GM12891 (cell line): ENCODE results near the gene CCDC196.

Source experiments
- DNase-seq: peaks from one replicate; pipeline ENCODE4 v3.0.0; 2011; ENCODE audit warnings: low spot score; ENCODE audit not compliant: insufficient read length
- FAIRE-seq: peaks from 2 replicates; lab custom pipeline; 2011; peaks lifted over from hg19 to GRCh38; lab: Jason Lieb, UNC
- PAX5 ChIP-seq: IDR thresholded peaks from 2 replicates; pipeline ENCODE4 v1.6.1; 2011; ENCODE audit warnings: low read length, moderate library complexity, mild to moderate bottlenecking; ENCODE audit not compliant: insufficient read depth, severe bottlenecking
- POLR2A ChIP-seq: IDR thresholded peaks from 2 replicates; pipeline ENCODE4 v1.6.1; 2011; ENCODE audit warnings: low read depth, low read length, control low read depth
- POLR2AphosphoS5 ChIP-seq: IDR thresholded peaks from 2 replicates; pipeline ENCODE4 v1.6.1; 2011; ENCODE audit warnings: low read depth, low read length, control low read depth
- POU2F2 ChIP-seq: IDR thresholded peaks from 2 replicates; pipeline ENCODE4 v1.6.1; 2011; ENCODE audit warnings: low read depth, mild to moderate bottlenecking, control low read depth, low read length, moderate library complexity
- SPI1 ChIP-seq: IDR thresholded peaks from 2 replicates; pipeline ENCODE4 v1.6.1; 2011; ENCODE audit warnings: low read depth, low read length, control low read depth
- TAF1 ChIP-seq: IDR thresholded peaks from 2 replicates; pipeline ENCODE4 v1.6.1; 2011; ENCODE audit warnings: low read depth, low read length, control low read depth

The CCDC196 gene

DNA sequence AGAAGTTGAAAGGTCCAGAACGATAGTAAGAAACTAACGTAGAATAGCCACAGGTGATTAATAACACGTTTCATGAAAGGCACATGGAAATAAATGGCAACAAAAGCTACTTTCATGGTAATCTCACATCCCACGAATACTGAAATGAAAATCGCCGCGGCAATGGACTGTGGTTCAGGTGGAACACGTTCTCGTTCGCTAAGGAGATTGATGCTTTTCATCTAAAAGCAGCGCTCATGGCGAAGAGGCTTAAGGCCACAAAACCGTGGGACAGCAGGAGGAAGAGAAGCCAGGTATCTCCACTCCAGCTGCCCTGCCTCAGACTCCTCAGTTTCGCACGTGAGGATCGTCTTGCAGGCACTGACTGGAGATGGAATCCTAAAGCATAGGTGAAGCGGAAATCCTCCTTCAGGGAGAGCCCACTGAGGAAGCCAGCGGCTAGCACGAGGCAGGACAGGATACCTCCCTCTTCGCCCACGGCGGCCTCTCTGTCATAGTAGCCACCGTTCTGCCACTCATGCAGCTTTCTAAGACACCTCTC is 21.1 kb downstream of the CCDC196 start:
- no peak for FAIRE-seq
- TF ChIP-seq PAX5, result no peak
- TF ChIP-seq SPI1, result no peak
- no peak for TF ChIP-seq POLR2AphosphoS5
- TF ChIP-seq TAF1, result no peak
- no peak for TF ChIP-seq POU2F2
- TF ChIP-seq POLR2A, result no peak
- no peak for DNase-seq

DNA sequence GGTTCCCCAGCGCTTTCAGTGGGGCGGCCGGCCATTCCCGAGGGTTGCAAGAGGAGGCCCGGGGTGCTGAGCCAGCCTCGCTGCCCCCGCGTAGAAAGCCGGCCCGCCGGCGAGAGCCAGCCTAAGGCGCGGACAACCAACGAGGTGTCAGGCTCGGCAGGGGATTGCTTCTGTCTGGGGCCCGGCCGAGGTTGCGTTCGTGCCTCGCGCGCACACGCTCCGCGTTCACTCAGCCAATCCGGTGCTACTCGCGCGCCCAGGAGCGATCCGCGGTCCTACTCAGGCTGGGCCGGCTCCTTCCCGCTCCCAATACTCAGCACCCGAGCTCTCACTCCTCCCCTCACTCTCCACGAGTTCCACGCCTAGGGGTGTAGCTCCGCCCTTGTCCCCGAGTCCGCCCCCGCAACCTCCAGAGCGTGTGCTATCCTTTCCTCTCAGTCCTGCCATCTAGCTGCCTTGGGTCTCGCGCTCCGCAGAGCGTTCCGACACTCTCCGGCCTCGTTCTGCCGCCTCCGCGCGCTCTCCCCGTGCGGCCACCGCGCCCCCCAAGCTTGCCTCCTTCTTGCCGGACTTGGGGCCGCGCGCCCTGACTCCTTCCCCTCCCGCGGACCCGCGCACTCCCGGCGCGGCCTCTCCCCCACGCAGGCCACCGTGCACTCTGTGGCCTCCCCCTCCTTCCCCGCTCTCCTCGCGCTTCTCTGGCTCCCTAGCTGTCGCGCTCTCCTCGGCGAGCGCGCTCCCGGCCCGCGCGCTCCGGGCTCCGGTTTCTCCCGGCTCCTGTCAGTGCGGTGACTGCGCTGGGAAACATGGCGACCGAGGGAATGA is 21.8 kb downstream of the CCDC196 start, which contains the start of gene GPHN:
Gene GPHN, plus strand, starts transcription at position 426 of the 825 bp plus-strand sequence.
- DNase-seq (peak; percentile 74), FAIRE-seq (peak; percentile 100)
- peak; percentile 40; the same call in 1 of the 2 replicates for TF ChIP-seq POU2F2
- no peak for TF ChIP-seq PAX5
- TF ChIP-seq TAF1, result peak; percentile 74
- no peak for TF ChIP-seq SPI1
- TF ChIP-seq POLR2AphosphoS5, result peak; percentile 87
- TF ChIP-seq POLR2A, result peak; percentile 85

DNA sequence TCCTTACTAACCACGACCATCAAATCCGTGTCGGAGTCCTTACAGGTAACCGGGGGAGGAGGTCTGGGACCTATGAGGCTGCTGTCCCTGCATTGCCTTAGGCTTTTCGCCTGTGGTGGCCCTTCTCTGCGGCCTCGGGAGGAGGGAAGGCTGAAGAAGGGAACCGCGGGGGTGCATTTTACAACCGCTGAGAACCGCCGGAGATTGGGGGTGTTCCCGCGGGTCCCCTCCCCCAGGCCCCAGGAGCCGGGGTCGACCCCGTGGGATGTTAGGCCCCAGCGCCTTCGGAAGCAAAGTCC is 22.3 kb downstream of the CCDC196 start:
- FAIRE-seq (no peak), DNase-seq (no peak)
- TF ChIP-seq POLR2A, result no peak
- no peak for TF ChIP-seq SPI1
- no peak for TF ChIP-seq POLR2AphosphoS5
- TF ChIP-seq POU2F2, result no peak
- TF ChIP-seq PAX5, result no peak
- no peak for TF ChIP-seq TAF1

DNA sequence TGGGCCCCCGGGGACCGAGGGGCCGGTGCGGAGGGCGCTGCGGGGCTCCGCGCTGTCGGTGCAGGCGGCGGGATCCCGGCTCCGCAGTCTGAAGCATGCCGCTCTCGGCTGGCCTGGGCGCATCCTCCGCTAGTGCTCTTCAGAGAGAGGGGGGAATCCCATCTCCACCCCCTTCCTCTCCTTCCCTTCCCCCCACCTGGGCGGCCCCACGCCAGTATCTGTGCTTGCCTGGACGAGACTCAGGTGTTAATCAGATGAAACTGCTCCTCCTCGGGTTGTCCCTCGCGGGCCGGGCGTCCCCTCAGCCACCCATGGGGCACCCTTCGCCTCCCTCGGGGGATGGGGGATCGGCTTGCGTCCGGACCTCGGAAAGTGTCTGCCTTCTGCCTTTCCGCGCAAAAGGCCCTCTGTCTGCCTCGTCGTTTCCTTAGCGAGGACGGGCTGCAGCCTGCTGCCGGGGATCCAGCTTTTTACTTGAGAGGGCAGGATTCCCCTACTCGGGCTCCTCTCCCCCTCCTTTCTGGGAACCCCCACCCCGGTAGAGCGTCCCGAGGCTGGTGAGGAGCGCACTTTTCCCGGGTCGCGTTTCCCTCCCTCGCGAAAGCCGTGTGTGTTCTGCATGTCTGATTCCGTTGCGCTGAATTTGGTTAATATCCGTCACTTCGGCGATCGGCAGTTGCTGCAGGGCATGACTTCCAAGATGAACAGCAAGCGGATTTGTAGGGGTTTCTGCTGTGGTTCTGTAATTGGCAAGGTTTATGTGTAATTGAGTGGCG is 22.9 kb downstream of the CCDC196 start:
- FAIRE-seq, result peak; percentile 81
- TF ChIP-seq PAX5, result peak; percentile 42
- TF ChIP-seq SPI1, result 0 out of 2 replicates have a peak, but pooled peaks have one; percentile 15
- no peak for TF ChIP-seq POLR2A
- peak; percentile 31 for DNase-seq

DNA sequence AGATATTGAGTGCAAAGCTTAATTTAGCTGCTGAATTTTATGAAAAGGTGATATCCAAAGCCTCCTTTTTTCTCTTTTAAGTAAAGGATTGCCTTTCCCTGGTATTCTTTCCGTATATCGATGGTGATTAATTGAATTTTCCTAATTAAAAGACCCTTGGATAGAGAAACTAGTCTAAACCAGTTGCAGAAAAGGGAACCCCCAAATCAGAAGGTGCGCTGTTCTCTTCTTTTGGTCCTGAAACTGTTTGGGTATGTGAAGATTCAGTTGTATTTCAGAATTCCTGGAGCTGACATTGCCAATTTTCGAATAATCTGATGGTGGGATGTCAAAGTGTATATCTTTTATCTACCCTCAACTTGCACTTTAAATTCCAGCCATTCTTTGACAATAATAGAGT is 23.7 kb downstream of the CCDC196 start:
- no peak for FAIRE-seq
- no peak for DNase-seq
- peak; percentile 64 for TF ChIP-seq SPI1
- no peak for TF ChIP-seq POLR2AphosphoS5
- TF ChIP-seq POLR2A, result no peak

DNA sequence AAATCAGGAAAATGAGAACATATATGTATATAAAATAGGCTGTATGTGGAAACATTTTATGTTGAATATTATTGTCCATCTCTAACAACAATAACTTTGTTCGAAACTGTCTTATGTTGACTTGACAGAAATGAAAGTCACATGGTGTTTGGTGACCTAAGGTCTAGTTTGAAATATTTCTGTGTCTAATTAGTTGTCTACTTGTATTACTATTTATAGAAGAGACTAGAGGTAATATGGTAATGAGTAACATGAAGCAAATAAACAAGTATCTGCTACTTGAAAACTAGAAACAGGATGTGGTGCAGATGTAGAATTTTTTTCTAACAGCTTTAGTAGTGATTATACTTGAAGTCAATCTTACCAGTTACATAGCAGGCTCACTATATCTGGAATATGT is 25.7 kb downstream of the CCDC196 start:
- peak; percentile 40 for FAIRE-seq

DNA sequence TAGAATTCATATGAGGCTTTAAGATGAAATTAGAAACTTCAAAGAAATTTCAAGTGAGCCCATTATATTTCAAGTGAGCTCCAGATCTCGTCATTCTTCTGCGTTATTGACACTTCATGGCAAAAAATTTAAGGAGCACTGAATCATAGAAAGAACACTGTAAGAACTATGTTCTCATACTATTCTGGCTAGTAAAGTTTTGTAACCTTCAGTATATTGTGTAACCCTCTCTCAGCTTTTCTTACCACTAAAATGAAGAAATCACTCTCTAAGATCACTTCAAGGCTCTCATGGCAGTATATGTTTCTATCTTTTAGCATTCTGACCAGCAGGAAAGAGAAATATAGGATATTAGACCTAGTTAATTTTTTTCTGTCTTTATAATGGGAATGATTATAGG is 28.0 kb downstream of the CCDC196 start:
- FAIRE-seq (no peak), DNase-seq (no peak)
- TF ChIP-seq POLR2AphosphoS5, result no peak
- TF ChIP-seq PAX5, result no peak
- no peak for TF ChIP-seq SPI1
- TF ChIP-seq POLR2A, result no peak
- no peak for TF ChIP-seq POU2F2
- no peak for TF ChIP-seq TAF1

More for the DNA sequence above, 25.7 kb downstream of the CCDC196 start:
- DNase-seq, result no peak
- no peak for TF ChIP-seq TAF1
- TF ChIP-seq POLR2AphosphoS5, result no peak
- TF ChIP-seq PAX5, result no peak
- no peak for TF ChIP-seq POLR2A
- TF ChIP-seq SPI1, result no peak
- no peak for TF ChIP-seq POU2F2

DNA sequence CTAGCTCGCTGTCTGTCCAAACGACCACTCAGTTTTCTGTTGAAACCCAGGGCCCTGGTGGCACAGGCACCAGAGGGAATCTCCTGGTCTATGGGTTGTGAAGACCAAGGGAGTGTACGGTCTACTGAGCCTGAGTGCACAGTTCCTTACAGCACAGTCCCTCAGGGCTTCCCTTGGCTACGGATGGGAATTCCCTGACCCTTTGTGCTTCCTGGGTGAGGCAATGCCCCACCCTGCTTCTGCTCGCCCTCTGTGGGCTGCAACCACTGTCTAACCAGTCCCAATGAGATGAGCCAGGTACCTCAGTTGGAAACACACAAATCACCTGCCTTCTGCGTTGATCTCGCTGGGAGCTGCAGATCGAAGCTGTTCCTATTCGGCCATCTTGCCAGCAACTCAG is 44.4 kb downstream of the CCDC196 start:
- FAIRE-seq (no peak), DNase-seq (no peak)
- no peak for TF ChIP-seq POU2F2
- no peak for TF ChIP-seq SPI1
- no peak for TF ChIP-seq POLR2A
- no peak for TF ChIP-seq POLR2AphosphoS5
- no peak for TF ChIP-seq TAF1
- no peak for TF ChIP-seq PAX5

DNA sequence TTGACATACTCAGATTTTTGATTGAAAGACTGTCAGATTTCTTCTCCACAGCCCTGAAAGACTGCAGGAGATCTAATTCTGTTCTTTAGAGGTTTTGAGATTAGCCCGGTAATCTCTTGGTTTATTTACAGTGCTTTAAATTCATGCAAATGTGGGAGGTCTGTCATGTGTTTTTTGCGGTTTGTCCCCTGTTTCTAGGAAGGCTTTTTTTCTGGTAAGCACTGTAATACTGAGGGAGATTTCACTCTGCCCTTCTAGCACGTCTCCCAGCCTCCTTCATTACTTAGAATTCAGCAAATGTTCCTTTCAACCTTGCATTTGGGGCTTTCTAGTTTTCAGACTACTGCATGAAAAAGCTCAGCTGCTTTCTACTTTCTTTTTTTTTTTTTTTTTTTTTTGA is 52.9 kb downstream of the CCDC196 start:
- DNase-seq (no peak), FAIRE-seq (no peak)
- no peak for TF ChIP-seq SPI1
- no peak for TF ChIP-seq PAX5
- no peak for TF ChIP-seq POLR2A
- TF ChIP-seq POU2F2, result no peak
- TF ChIP-seq POLR2AphosphoS5, result no peak
- TF ChIP-seq TAF1, result no peak
